HCEC 1CT (cell line): Measurements from ENCODE around the gene CHST9.
"Not testable (repeated sequence)": the region's sequence is repeated elsewhere in the genome, so short reads cannot be mapped to it uniquely, and the experiment has no call there.

Source experiments
- DNase-seq: peaks from one replicate; pipeline ENCODE4 v3.0.0-alpha.2; 2017

The CHST9 gene

GRCh38 chr18:26928670-26929313 lies 256.3 kb downstream of the CHST9 start:
- DNase-seq = no peak

DNA sequence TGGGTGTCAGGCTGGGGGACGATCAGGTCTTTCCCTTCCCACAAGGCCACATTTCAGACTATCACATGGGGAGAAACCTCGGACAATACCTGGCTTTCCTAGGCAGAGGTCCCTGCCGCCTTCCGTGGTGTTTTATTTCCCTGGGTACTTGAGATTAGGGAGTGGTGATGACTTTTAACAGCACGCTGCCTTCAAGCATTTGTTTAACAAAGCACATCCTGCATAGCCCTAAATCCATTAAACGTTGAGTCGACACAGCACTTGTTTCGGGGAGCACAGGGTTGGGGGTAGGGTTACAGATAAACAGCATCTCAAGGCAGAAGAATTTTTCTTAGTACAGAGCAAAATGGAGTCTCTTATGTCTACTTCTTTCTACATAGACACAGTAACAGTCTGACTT lies 257.3 kb downstream of the CHST9 start:
- not testable (repeated sequence) for DNase-seq

DNA sequence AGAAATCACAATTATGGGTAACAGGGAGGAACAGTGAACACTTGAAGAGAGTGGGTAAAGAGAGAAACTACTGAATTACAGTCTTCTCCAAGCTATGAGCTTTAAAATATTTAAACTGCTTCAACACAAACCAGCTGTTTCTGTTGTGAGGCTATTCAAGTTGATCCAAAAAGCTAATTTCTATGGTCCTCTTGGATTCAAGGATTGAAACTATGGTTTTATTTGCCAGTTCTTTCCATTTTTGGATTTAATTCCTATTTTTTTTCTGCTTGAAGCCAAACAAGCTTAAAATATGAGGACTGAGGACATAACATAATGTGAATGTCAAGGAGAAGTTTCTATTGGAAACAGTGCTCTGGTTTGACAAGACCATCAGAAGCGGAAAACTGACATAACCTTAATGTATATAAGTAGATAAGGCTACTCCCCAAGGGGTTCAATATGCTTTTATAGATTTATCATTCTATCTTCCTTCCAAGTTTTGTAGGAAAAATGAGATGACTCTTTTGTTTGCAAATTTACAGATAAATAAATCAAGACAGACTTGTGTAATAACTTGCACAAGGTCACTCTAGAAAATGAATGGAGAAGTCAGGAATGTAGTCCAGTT lies 258.9 kb downstream of the CHST9 start:
- DNase-seq = no peak

GRCh38 chr18:26925313-26925712 lies 259.8 kb downstream of the CHST9 start:
- no peak for DNase-seq

DNA sequence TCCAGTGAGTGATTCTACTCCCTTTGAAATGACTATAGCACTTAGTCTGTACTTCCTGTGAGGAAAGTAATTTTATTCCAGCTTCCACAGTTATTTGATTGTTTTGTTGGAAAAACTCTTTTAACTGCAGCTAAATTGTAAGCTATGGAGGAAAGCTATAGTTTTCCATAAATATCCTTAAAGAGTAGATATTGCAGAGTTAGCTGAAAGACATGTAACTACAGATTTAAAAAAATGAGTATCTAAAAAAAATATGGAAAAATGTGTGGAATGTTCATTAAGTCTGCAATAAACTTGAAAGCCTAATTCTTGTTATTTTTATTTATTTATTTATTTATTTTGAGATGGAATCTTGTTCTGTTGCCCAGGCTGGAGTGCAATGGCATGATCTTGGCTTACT lies 262.8 kb downstream of the CHST9 start:
- DNase-seq = no peak

GRCh38 chr18:26920644-26921043 lies 264.5 kb downstream of the CHST9 start:
- DNase-seq = no peak

- DNase-seq = no peak
These were observed 265.5 kb downstream of the CHST9 start for GRCh38 chr18:26919627-26920026.

DNA sequence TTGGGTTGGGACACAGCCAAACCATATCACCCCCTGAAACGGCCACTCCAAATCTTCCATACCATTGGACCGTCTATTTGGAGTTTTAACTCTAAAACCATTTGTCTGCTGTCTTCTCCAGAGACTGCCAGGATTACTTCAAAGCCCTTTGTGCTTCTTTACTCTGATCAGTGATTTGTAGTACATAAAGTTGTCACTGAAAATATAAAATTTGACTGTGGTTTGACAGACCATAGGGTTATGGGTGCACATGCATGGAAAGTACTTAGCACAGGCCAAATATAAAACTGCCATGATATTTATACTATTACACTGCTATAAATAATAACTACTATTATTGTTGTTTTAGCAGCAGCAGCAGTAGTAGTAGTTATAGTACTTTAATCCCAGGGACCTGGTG lies 265.9 kb downstream of the CHST9 start:
- no peak for DNase-seq

- no peak for DNase-seq
These were observed 273.3 kb downstream of the CHST9 start for GRCh38 chr18:26911840-26912239.

GRCh38 chr18:26909599-26910290 lies 275.4 kb downstream of the CHST9 start:
- DNase-seq = no peak

DNA sequence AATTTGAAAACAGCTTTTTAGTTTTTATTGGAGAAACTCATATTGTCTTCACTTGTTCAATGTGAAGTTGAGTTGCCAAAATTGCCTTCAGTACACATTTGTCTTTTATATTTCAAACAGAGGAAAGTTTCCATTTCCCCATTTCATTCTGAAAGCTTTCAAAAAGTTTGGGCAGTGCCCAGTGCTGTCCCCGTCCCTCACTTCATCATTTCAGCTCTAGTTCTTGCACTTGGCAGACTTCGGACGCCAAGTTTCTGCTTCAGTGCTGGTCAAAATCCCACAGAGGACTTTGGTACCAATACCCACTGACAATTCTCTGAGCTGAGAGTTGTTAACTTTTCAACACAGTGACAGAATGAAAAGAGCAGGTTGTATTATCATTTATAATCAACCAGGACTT lies 276.2 kb downstream of the CHST9 start:
- DNase-seq = no peak

- DNase-seq = no peak
These were observed 282.8 kb downstream of the CHST9 start for GRCh38 chr18:26902291-26902690.

- no peak for DNase-seq
These were observed 284.1 kb downstream of the CHST9 start for GRCh38 chr18:26901020-26901419.

DNA sequence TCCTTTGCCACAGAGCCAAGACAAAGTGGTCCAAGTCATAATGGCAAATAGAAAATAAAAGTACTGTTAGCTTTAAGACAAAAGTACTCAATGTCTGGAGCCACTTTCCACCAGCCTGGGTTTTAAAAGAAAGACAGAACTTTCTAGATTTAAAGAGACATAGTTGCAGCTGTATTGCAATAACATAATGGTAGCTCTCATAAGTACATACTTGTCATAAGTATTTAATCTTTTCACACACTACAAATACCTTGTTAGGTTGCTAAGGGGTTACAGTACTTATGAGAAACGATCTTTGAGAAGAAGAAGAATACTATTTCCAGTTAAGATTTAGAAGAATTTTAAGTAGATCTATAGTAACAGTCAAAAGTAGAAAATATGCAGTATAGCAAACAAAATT lies 290.7 kb downstream of the CHST9 start:
- no peak for DNase-seq

DNA sequence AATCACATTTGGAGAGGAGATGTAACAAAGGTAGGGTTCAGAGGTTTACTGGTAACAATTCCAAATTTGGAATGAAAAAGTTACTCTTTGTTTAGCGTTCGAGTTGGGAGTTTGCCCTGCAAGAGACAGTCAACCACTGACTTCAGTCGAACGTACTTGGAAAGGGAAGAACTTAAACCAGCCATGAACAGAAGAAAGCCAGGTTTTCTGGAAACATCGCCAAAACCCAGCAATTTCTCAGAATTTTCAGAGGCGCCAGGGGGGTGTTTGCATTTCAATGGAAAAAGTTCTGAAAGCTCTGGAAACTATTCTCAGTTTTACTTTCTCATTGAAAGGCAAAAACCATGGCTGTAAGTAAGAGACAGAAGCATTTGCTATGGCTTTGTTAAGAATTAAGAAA lies 291.1 kb downstream of the CHST9 start:
- DNase-seq = no peak

DNA sequence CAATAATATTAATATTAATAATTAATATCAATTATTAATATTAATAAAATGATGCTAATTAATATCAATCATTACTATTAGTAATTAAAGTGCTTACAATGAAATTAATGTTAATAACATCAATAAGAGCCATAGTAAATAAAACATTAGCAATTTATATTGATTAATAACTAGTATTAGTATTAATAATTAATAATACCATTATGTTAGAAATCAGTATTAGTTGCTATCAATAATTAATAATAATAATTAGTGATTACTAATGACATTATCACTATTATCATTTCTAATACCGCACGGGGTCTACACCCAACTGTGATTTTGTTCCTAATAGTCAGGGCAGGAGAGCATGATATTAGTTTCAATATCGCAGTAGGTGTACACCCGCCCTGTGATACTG lies 296.8 kb downstream of the CHST9 start:
- DNase-seq = no peak

GRCh38 chr18:26875040-26875654 lies 310.0 kb downstream of the CHST9 start:
- DNase-seq = no peak

DNA sequence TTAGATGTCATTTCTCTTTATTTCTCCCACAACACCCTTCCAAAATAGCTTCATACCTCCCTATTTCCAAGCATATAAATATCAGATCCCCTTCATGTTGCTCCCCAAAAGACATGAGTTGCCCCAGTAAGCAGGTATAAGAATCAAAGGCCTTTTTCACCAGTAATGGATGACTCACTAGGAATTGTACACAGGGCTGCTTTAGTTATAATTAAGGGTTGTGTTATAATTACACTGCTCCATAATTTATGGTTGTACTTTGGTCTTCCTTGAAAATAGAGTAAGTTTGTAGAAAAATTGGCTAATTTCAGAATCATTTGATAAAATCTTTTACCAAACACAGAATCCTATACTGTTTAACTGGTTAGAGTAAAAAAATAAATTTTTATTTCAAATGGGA lies 310.8 kb downstream of the CHST9 start:
- no peak for DNase-seq

- no peak for DNase-seq
These were observed 315.5 kb downstream of the CHST9 start for GRCh38 chr18:26869640-26870039.

DNA sequence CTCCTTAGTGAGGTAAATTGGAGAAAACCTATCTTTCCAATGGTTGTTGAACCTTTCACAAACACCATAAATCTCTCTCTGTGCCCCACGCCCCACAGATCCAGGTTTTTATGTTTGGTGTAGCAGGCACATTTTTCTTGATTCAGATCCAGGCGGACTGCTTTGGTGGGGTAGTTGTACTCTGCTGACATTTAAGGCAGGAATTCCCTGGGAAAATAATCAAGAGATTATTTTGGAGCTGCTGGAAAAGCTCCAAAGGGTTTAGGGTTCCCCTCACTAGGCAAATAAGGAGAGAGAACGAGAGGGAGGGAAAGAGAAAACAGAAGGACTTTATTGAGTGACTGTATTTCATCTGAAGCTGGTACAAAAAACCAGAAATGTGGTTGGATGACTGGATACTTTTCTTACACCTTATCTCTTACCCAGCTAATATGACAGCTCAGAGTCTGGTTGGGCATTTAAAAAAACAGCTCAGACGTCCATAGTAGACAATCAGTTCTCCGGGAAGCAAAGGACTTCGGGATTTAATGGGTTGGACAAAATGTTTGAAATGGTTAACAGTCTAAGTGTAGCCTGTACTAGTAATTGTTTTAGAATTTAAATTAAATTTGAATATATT lies 316.0 kb downstream of the CHST9 start:
- no peak for DNase-seq

DNA sequence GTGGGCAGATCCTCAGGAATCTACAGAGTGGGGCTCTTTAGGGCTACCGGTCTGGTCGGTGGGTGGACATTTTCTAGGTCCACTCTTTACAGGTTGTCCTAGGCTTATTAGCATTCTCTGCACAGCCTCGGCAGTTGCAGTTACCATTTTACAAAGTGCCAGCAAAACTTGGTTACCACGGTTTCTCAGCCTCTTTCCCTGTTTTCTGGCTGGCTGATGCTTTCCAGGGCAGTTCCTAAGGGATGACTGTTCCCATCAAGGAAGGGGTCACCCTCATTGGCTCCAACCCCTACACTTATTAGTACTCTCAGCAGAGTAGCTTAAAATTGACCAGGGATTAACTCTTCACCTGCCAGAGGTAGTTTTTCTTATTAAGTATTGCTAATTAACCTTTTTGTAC lies 317.6 kb downstream of the CHST9 start:
- DNase-seq = no peak

DNA sequence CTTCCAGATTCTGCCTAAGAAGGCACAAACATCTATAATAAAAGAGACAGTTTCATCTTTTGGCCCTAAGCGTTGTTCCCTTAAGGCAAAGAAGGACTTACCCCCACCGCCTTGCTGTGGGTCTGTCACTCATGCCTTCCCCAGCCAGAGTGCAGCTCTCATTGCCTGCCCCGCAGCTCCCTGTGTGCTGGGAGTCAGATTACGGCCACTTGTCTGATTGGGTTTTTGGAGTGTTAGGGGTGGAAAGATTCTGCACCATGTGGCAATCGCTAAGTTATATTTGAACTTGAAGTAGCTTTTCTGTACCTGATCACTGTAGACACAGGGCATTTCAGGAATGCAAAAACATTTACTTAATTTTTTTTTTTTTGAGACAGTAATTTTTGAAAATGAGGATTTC lies 319.6 kb downstream of the CHST9 start, which contains the start of gene AQP4:
Gene AQP4, minus strand, starts transcription at position 151 of the 400 bp plus-strand sequence. Its CDS starts 18 bp downstream, at position 133.
- no peak for DNase-seq

DNA sequence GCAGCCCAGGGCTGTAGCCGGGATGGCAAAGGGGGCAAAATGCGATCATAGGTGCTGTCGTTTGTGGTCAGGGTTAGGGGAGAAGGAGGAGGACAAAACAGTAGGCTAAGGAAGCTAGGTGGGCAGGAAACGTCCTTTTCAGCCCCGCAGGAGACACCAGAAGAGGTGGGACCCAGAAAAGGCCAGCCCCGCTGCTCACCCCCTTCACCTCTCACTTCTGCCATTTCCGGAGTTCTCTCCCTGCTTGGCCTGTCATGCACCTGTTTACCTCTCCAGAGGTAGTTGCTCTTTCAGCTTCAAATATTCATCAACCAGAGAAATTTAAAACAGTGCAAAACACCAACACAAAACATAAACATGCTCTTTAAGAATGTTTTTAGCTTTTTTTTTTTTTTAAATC lies 320.4 kb downstream of the CHST9 start:
- DNase-seq = no peak
